Nephron (organoid): ENCODE data around the gene LRRIQ1.

Experiments
- H3K27ac Mint-ChIP-seq, 3 experiments: 2 replicates each; pipeline ENCODE4 v1.8.0; 2020; ENCODE audit warnings: mixed read lengths in 3 of 3, mild to moderate bottlenecking in 2 of 3, moderate library complexity in 1 of 3
- H3K27me3 Mint-ChIP-seq: 2 replicates; pipeline ENCODE4 v1.8.0; 2021; ENCODE audit warnings: low read depth, mild to moderate bottlenecking, moderate library complexity, mixed read lengths
- H3K36me3 Mint-ChIP-seq: 2 replicates; pipeline ENCODE4 v1.8.0; 2020; ENCODE audit warnings: low read depth, mixed read lengths
- H3K4me1 Mint-ChIP-seq: 2 replicates; pipeline ENCODE4 v1.8.0; 2020; ENCODE audit warnings: mixed read lengths
- H3K4me3 Mint-ChIP-seq, 3 experiments: 2 replicates each; pipeline ENCODE4 v1.8.0; 2020; ENCODE audit warnings: mild to moderate bottlenecking in 3 of 3, mixed read lengths in 3 of 3, moderate library complexity in 2 of 3
- H3K9me3 Mint-ChIP-seq: 2 replicates; pipeline ENCODE4 v1.8.0; 2020; ENCODE audit warnings: mixed read lengths
- TF ChIP-seq, protein P1 (sequence below), 3 experiments: fragments of 200-600 bp; sonication (generic); IDR thresholded peaks; one replicate each; pipeline ENCODE4 v1.5.0; 2021; ENCODE audit warnings: antibody characterized with exemption in 3 of 3; ENCODE audit not compliant: unreplicated experiment in 3 of 3

LRRIQ1 gene, protein sequence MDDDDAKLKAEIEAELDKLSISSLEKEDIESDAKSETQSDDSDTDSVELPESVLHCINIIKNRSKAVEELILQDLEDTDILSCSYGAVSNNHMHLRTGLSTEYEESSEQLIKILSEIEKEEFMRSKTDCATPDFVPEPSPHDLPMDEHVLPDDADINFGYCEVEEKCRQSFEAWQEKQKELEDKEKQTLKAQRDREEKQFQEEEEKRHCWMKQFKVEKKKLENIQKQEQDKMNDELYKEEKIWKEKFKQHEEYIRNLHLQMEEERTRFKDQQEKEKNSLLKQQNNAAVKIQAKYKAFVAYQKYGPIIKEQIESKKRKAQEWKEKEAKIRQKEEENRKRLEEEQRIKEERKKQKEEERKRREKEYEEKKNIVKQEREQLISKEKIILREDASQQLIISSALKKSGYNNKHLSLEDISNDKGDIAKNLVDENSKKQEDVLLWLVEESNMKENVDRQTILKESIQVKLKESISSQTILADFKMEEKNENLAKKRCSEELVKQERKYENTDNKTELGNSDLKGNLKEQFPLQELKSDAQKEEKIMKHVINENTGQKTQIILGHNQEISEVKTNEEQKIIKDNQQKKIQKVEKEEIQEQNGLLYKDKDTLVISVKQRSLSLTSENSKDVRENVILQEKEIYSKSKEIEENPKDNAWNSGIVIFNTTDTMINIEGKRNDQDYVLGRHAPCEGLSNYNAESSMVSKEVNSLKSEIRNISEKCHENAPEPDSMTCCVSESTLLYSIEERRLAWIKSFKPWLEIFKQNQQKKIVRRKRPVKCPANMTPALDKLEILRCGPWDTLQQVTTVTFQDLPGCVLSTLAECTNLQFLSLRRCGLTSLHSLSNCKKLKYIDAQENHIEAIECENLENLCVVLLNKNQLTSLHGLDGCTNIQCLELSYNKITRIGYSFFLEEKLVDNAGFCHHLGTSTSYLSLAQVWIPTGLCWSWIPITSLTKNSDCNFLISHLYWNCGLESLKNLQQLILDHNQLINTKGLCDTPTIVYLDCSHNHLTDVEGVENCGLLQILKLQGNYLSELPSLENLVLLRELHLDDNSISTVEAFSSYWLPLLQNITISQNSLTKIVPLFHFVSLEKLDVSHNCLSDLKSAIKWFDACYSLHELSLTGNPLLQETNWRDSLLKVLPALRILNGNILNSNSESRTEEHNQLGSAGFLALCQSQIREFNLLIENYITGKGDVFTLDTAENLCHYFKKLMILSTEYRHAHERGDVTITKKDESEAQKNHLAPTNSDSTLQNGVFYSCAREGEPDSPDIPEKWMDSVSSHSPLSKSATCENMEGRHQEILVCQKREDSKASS (N-terminal part only)

DNA sequence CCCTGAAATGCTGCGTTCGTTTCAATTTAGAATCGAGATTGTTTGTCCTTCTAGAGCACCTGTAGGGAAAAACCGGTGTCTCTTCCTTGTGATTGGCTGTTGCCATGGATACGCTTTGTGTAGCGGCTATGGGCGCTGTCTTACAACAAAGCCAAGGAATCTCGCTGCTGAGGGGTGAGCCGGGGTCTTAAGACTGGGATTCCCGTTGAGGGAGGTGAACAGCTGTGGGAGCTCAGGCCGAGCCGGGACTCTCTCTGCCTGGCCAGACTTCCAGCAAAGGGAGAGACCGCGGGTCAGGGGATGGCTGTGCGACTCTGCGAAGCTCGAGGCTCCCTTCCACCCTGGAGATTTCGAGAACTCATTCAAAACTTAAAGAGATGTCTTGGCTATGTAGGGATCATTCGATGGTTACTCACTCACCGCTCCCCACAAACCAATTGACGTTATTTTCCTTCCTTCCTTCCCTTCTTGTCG lies at the start of gene LRRIQ1, which contains the start of gene TSPAN19:
Gene LRRIQ1 (plus strand): TSS at position 118 of the 474 bp plus-strand sequence. CDS start 1,826 bp downstream, outside the sequence.
Gene TSPAN19 (minus strand): TSS at position 44 of the 474 bp plus-strand sequence. CDS start 6,331 bp downstream, outside the sequence.
- Mint-ChIP-seq H3K9me3 (no peaks in the 10 kb centered on the region), H3K27me3 (peaks cover 5% of the 10 kb centered on the region), H3K4me3 (peak within 1 kb of the TSS; percentile 85 to 89 (median 87)), H3K27ac (peak within 1 kb of the TSS; percentile 19 to 77 (median 65)), H3K4me1 (peaks cover 6% of the 10 kb centered on the region), H3K36me3 (no peaks in the 10 kb centered on the region)
- TF ChIP-seq, protein P1, sequence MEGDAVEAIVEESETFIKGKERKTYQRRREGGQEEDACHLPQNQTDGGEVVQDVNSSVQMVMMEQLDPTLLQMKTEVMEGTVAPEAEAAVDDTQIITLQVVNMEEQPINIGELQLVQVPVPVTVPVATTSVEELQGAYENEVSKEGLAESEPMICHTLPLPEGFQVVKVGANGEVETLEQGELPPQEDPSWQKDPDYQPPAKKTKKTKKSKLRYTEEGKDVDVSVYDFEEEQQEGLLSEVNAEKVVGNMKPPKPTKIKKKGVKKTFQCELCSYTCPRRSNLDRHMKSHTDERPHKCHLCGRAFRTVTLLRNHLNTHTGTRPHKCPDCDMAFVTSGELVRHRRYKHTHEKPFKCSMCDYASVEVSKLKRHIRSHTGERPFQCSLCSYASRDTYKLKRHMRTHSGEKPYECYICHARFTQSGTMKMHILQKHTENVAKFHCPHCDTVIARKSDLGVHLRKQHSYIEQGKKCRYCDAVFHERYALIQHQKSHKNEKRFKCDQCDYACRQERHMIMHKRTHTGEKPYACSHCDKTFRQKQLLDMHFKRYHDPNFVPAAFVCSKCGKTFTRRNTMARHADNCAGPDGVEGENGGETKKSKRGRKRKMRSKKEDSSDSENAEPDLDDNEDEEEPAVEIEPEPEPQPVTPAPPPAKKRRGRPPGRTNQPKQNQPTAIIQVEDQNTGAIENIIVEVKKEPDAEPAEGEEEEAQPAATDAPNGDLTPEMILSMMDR (IDR thresholded peaks at IDR 0.05; ENCODE audit: unreplicated experiment in 3 of 3) = no peak

DNA sequence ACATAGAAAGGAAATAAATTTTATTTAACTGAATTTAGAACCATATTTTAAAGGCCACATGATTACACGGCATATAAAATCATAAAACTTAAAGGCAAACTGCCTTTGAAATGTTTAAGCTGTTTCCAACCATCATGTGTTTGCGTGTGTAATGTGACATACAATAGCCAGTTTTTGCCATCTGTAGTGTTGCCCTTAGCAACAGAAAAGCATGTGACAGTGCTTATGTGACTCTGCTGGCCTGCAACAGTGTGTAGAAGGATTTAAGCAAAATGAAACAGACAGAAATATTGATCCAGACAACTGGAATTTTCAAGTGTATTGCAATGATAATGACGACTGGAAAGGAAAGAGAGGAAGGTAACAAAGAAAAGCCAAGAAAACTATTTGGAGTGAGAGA lies 49.6 kb upstream of the LRRIQ1 start:
- H3K4me1 Mint-ChIP-seq = no peaks in the 10 kb centered on the region

DNA sequence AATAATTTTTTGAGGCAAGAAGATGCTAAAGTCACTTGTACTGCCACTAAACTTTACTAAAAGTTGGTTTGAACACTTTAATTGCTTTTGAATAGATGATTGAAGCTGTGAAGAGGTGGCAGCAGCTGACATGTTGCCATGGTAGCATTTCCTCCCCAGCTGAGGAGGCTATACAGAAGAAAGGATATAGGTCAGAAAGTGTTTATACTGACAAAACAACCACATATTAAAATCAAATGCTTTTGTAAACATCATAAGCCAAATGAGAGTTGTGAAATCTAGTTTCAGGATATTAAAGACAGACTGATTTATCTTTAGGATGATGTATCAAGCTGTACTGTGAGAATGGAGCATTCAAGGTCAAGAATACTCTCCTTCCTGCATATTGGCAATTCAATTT lies 41.7 kb upstream of the LRRIQ1 start:
- Mint-ChIP-seq H3K4me1 (no peaks in the 10 kb centered on the region), H3K4me3 (no peak overlapping the region), H3K27me3 (no peaks in the 10 kb centered on the region), H3K9me3 (no peaks in the 10 kb centered on the region), H3K27ac (no peak overlapping the region), H3K36me3 (no peaks in the 10 kb centered on the region)
- TF ChIP-seq, protein P1 (IDR thresholded peaks at IDR 0.05; ENCODE audit: unreplicated experiment in 3 of 3) = no peak

More for the DNA sequence above, 49.6 kb upstream of the LRRIQ1 start:
- H3K9me3 Mint-ChIP-seq = no peaks in the 10 kb centered on the region
- H3K27ac Mint-ChIP-seq = no peak overlapping the region
- H3K27me3 Mint-ChIP-seq = no peaks in the 10 kb centered on the region
- TF ChIP-seq, protein P1 (IDR thresholded peaks at IDR 0.05; ENCODE audit: unreplicated experiment in 3 of 3) = no peak
- no peak overlapping the region for H3K4me3 Mint-ChIP-seq
- H3K36me3 Mint-ChIP-seq = no peaks in the 10 kb centered on the region

DNA sequence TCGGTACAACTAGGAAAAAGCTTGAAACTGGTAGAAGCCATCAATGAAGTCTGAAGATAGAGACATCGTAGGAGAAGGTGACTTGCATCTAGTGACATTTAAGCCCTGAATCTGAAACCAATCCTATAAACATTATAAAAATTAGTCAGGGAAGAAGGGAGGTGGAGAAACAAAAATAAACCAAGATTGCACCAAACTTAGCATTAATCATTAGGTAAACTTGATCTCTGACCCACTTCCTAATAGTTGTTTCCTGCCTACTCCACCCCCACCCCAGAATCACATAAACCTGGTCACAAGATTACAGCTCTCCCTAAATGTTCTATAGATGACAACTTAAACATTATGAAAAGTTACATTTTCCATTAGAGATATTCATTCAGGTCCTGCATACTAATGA lies 40.5 kb upstream of the LRRIQ1 start:
- Mint-ChIP-seq H3K4me3 (no peak overlapping the region), H3K27ac (no peak overlapping the region), H3K27me3 (no peaks in the 10 kb centered on the region), H3K9me3 (no peaks in the 10 kb centered on the region), H3K4me1 (no peaks in the 10 kb centered on the region), H3K36me3 (no peaks in the 10 kb centered on the region)
- TF ChIP-seq, protein P1 (IDR thresholded peaks at IDR 0.05; ENCODE audit: unreplicated experiment in 3 of 3) = no peak

DNA sequence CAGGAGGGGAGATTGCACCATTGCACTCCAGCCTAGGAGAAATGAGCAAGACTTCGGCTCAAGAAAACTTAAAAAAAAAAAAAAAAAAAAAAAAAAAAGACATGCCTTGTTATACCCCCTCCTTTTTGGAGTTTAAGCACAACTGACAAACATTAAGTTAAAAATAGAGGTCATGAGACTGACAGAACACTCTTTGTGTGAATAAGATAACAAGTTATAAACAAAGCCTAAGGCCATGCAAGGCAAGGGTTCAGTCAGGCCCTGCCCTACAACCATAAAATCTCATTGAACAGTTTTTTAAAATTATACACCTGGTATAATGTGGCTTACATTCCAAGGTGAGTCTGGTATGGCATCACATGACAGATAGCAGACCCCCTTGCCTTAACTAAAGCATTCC lies 39.4 kb upstream of the LRRIQ1 start:
- Mint-ChIP-seq H3K27me3 (no peaks in the 10 kb centered on the region), H3K4me3 (no peak overlapping the region), H3K36me3 (no peaks in the 10 kb centered on the region), H3K9me3 (no peaks in the 10 kb centered on the region), H3K4me1 (no peaks in the 10 kb centered on the region), H3K27ac (no peak overlapping the region)
- TF ChIP-seq, protein P1 (IDR thresholded peaks at IDR 0.05; ENCODE audit: unreplicated experiment in 3 of 3) = no peak
